Activated naive CD4-positive, alpha-beta T cell treated with anti-CD3 and anti-CD28 coated beads for 36 hours (primary cell): ENCODE data around the gene FOXL2. TPM values are rescaled to one million over a fixed set of nuclear protein-coding genes. Genes with fewer than 3 reads are reported as not detected.

Source experiments
- CTCF ChIA-PET: fragments of 350-600 bp; sonication (Branson Sonifier 250); formaldehyde crosslinking; loops from one replicate; lab custom pipeline; 2021; ENCODE audit warnings: antibody characterized with exemption; lab: Charles Lee
- DNase-seq: peaks from one replicate; pipeline ENCODE4 v3.0.0-alpha.2; 2020
- H3K27ac Mint-ChIP-seq: one replicate; pipeline ENCODE4 v1.8.0; 2021; ENCODE audit warnings: mild to moderate bottlenecking, mixed read lengths
- H3K27me3 Mint-ChIP-seq: one replicate; pipeline ENCODE4 v1.8.0; 2021; ENCODE audit warnings: low read depth, mixed read lengths
- H3K36me3 Mint-ChIP-seq: one replicate; pipeline ENCODE4 v1.8.0; 2021; ENCODE audit warnings: low read depth, mixed read lengths
- H3K4me1 Mint-ChIP-seq: one replicate; pipeline ENCODE4 v1.8.0; 2021; ENCODE audit warnings: low read depth, mixed read lengths
- H3K4me3 Mint-ChIP-seq: one replicate; pipeline ENCODE4 v1.8.0; 2021; ENCODE audit warnings: mild to moderate bottlenecking, moderate library complexity, mixed read lengths
- H3K9me3 Mint-ChIP-seq: one replicate; pipeline ENCODE4 v1.8.0; 2021; ENCODE audit warnings: mixed read lengths
- intact Hi-C: fragments of 100-400 bp; cut with micrococcal nuclease; formaldehyde crosslinking; loops from one replicate; pipeline ENCODE4 v1.15.1; 2023
- total RNA-seq, 2 experiments: library from RNA; stranded (reverse); gene quantifications; one replicate each; pipeline ENCODE4 v1.2.3, GENCODE V29; 2021

Gene FOXL2
- total RNA-seq = not detected

GRCh38 chr3:138946663-138947494 is at the start of gene FOXL2, which contains the start of gene FOXL2NB:
Gene FOXL2 (minus strand): TSS chr3:138947137. CDS start chr3:138946722, 415 bp downstream.
Gene FOXL2NB (plus strand): TSS chr3:138947217. CDS start chr3:138947365, 148 bp downstream.
- Mint-ChIP-seq H3K27ac (no peak within 1 kb of the TSS), H3K4me3 (peak within 1 kb of the TSS; percentile 67), H3K4me1 (peaks cover 32% of the 10 kb centered on the region), H3K9me3 (no peaks in the 10 kb centered on the region), H3K27me3 (peaks cover 79% of the 10 kb centered on the region), H3K36me3 (no peaks in the 10 kb centered on the region)
- intact Hi-C loops = loop anchor here (1.0 to 10.0 kb wide), 2 partner anchors 10 to 258 kb away; no protein-coding TSS in a partner anchor
- CTCF ChIA-PET = interaction anchor here (0.7 to 2.9 kb wide), 4 partner anchors 11 to 495 kb away, joined by 3 to 11 read pairs (median 3); no protein-coding TSS in a partner anchor
- no peak for DNase-seq

- H3K27me3 Mint-ChIP-seq = peaks cover 17% of the 10 kb centered on the region
- CTCF ChIA-PET = no interaction called here
- H3K27ac Mint-ChIP-seq = no peak overlapping the region
- DNase-seq = no peak
- no peak overlapping the region for H3K4me3 Mint-ChIP-seq
- no peaks in the 10 kb centered on the region for H3K4me1 Mint-ChIP-seq
- intact Hi-C loops = no loop called here
- H3K36me3 Mint-ChIP-seq = no peaks in the 10 kb centered on the region
- no peaks in the 10 kb centered on the region for H3K9me3 Mint-ChIP-seq
These were observed 48.8 kb upstream of the FOXL2 start for GRCh38 chr3:138995706-138996105.

- Mint-ChIP-seq H3K36me3 (no peaks in the 10 kb centered on the region), H3K27me3 (peaks cover 5% of the 10 kb centered on the region), H3K4me1 (no peaks in the 10 kb centered on the region), H3K27ac (no peak overlapping the region), H3K4me3 (no peak overlapping the region), H3K9me3 (no peaks in the 10 kb centered on the region)
- DNase-seq = no peak
- intact Hi-C loops = no loop called here
- CTCF ChIA-PET = interaction anchor here (0.8 kb wide), 1 partner anchor 8 kb away, joined by 5 read pairs; no protein-coding TSS in a partner anchor
These were observed 40.2 kb upstream of the FOXL2 start for GRCh38 chr3:138987181-138987580.

- Mint-ChIP-seq H3K4me3 (no peak overlapping the region), H3K27me3 (peaks cover 5% of the 10 kb centered on the region), H3K9me3 (no peaks in the 10 kb centered on the region), H3K27ac (no peak overlapping the region), H3K36me3 (no peaks in the 10 kb centered on the region), H3K4me1 (no peaks in the 10 kb centered on the region)
- no peak for DNase-seq
- CTCF ChIA-PET = no interaction called here
- intact Hi-C loops = no loop called here
These were observed 39.0 kb upstream of the FOXL2 start for GRCh38 chr3:138985932-138986331.

DNA sequence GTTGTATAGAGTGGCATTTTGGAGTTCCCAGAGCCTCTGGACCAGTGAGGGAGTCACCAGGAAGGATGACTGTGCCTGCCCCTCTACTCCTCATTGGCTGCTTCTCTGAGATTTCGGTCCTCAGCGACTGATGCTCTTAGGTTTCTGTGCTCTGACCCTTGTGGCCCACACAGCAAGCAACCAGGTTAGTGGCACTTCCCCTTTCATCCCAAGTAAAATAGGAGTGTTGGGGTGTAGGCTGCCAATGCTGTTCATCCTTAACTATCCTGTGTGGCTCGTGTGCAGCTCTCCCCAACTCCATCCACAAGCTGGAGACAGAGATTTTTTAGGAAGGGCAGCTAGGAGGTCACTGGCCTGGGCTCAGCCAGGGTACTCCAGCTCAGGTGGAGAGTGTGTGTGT is 37.9 kb upstream of the FOXL2 start:
- intact Hi-C loops = no loop called here
- no peak for DNase-seq
- Mint-ChIP-seq H3K27me3 (peaks cover 5% of the 10 kb centered on the region), H3K9me3 (no peaks in the 10 kb centered on the region), H3K4me3 (no peak overlapping the region), H3K4me1 (no peaks in the 10 kb centered on the region), H3K27ac (no peak overlapping the region), H3K36me3 (no peaks in the 10 kb centered on the region)
- CTCF ChIA-PET = interaction anchor here (0.8 kb wide), 1 partner anchor 49 kb away, joined by 3 read pairs; no protein-coding TSS in a partner anchor

DNA sequence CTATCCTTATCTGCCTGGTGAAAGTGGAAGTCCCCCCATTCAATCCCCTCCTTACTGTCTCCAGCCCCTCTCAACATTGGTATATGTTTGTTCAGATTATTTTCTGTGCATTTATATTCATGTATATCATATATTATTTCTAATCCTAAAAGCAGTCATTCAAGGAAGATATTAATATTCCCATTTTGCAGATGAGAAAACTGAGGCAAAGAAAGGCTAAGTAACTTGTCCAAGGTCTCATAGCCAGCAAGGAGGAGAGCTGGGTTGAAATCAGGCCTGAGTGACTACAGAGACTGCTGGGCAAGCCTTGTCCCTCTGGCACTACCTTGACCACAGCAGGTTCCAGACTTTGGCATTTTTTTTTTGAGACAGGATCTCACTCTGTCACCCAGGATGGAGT is 29.1 kb upstream of the FOXL2 start:
- H3K36me3 Mint-ChIP-seq = no peaks in the 10 kb centered on the region
- H3K27me3 Mint-ChIP-seq = peaks cover 8% of the 10 kb centered on the region
- H3K4me3 Mint-ChIP-seq = no peak overlapping the region
- CTCF ChIA-PET = interaction anchor here (0.7 kb wide), 1 partner anchor 324 kb away, joined by 3 read pairs; no protein-coding TSS in a partner anchor
- no peak overlapping the region for H3K27ac Mint-ChIP-seq
- H3K4me1 Mint-ChIP-seq = no peaks in the 10 kb centered on the region
- no peak for DNase-seq
- H3K9me3 Mint-ChIP-seq = no peaks in the 10 kb centered on the region
- intact Hi-C loops = no loop called here

DNA sequence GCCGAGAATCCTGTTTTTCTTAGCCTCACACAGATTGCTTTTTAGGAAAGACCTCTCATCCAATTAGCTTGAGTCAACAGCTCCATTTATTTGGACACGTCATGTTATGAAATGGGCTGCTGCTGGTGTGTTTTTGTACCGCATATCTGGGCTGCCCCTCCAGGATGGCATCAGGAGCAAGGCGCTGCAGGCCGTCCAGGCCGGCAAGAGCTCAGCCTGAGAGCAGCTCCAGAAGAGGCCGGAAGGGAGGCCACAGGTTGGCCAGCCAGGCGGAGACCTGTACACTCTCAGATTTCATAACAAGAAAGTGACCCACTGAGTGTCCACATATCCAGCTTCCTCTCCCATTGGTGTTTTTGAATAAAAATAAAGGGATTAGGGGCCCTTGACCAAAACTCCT is 28.4 kb upstream of the FOXL2 start:
- H3K9me3 Mint-ChIP-seq = no peaks in the 10 kb centered on the region
- intact Hi-C loops = no loop called here
- peaks cover 13% of the 10 kb centered on the region for H3K27me3 Mint-ChIP-seq
- CTCF ChIA-PET = interaction anchor here (0.7 kb wide), 1 partner anchor 39 kb away, joined by 3 read pairs; no protein-coding TSS in a partner anchor
- no peaks in the 10 kb centered on the region for H3K36me3 Mint-ChIP-seq
- H3K4me3 Mint-ChIP-seq = no peak overlapping the region
- no peak for DNase-seq
- H3K4me1 Mint-ChIP-seq = no peaks in the 10 kb centered on the region
- H3K27ac Mint-ChIP-seq = no peak overlapping the region

DNA sequence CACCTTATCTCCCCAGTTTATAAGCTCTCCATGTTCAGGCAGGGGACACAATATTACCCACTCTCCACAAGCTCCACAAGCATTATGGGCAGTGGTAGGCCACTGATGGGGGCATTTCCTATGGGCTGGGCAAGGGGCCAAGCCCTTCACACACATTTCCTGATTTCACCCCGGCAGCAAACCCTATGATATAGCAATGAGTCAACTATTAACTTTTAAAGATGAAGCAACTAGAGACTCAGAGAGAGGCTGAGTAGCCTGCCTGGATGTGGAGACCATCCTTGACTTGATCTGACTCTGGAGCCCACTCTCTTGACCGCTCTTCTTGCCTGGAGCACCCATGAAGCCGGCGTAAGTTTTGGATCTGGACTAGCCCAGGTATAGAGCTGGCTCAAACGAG is 27.5 kb upstream of the FOXL2 start:
- Mint-ChIP-seq H3K4me1 (no peaks in the 10 kb centered on the region), H3K4me3 (no peak overlapping the region), H3K27me3 (peaks cover 19% of the 10 kb centered on the region), H3K9me3 (no peaks in the 10 kb centered on the region), H3K36me3 (no peaks in the 10 kb centered on the region), H3K27ac (no peak overlapping the region)
- intact Hi-C loops = no loop called here
- no peak for DNase-seq
- CTCF ChIA-PET = no interaction called here

DNA sequence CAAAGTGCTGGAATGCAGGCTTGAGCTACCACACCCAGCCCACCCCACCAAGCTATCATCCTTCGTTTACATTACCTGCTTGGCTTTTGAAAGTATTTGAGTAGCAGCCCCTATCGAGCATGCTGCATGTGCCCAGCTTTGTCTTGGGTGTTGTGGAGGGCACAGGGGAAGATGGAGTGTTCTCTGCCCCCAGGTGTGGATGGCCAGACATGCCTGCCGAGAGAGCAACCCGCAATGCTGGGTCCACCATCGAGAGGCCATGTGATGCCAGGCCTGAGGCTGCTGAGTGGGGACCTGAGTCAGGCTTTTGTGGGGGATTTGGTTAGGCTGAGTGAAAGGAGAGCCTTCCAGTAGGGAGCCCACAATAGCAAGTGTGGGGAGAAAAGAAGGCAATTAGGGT is 26.0 kb upstream of the FOXL2 start:
- no peak overlapping the region for H3K27ac Mint-ChIP-seq
- no peak overlapping the region for H3K4me3 Mint-ChIP-seq
- no peaks in the 10 kb centered on the region for H3K36me3 Mint-ChIP-seq
- CTCF ChIA-PET = interaction anchor here (0.9 kb wide), 1 partner anchor 37 kb away, joined by 3 read pairs; no protein-coding TSS in a partner anchor
- no peaks in the 10 kb centered on the region for H3K4me1 Mint-ChIP-seq
- intact Hi-C loops = no loop called here
- DNase-seq = no peak
- H3K27me3 Mint-ChIP-seq = peaks cover 22% of the 10 kb centered on the region
- no peaks in the 10 kb centered on the region for H3K9me3 Mint-ChIP-seq

DNA sequence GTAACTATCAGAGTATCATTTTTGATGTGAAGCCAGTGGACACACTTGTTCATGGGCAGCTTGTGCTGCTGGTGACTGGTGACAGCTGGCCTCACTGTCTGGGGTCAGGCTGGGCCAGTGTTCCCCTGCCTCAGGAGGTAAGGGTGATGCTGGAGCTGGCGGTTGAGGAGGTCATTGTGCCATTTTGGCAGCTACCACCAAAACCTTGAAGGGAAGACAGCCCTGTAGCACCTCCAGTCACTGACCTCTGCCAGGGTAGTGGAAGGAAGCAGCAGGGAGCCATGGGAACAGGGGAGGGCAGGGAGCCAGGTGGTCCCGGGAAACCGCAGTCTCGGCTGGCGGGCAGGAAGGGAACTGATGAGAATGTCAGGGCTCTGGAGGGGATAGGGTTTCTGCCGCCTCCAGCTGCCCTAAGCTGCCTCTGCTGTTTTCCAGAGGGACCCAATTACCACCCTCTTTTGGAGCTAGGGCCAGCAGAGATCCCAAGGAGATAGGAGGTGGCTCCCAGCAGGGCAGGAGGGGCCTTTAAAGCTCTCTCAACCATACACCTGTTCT is 24.9 kb upstream of the FOXL2 start:
- no peak overlapping the region for H3K27ac Mint-ChIP-seq
- DNase-seq = no peak
- no peaks in the 10 kb centered on the region for H3K9me3 Mint-ChIP-seq
- no peak overlapping the region for H3K4me3 Mint-ChIP-seq
- H3K27me3 Mint-ChIP-seq = peaks cover 25% of the 10 kb centered on the region
- H3K4me1 Mint-ChIP-seq = no peaks in the 10 kb centered on the region
- no peaks in the 10 kb centered on the region for H3K36me3 Mint-ChIP-seq
- CTCF ChIA-PET = interaction anchor here (0.9 kb wide), 1 partner anchor 35 kb away, joined by 3 read pairs; no protein-coding TSS in a partner anchor
- intact Hi-C loops = no loop called here

DNA sequence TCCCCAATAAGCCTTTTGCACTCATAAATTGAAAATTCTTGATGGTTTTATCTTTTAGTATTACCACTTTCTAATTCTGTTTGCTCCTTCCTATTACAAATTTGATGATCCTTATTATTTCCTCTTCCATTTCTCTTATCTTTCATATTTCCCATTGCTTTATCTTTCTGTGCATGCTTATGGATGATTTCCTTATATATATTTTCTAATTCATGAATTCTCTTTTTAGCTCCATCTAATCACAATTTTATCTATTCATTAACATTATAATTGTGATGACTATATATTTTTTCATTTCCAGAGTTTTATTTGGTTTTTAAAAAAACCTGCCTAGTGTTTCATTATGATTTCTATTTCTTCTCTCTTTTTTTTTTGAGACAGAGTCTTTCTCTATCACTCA is 18.0 kb upstream of the FOXL2 start:
- H3K27ac Mint-ChIP-seq = no peak overlapping the region
- peaks cover 58% of the 10 kb centered on the region for H3K27me3 Mint-ChIP-seq
- H3K9me3 Mint-ChIP-seq = peaks cover 10% of the 10 kb centered on the region
- H3K4me3 Mint-ChIP-seq = no peak overlapping the region
- intact Hi-C loops = no loop called here
- no peak for DNase-seq
- peaks cover 12% of the 10 kb centered on the region for H3K4me1 Mint-ChIP-seq
- H3K36me3 Mint-ChIP-seq = no peaks in the 10 kb centered on the region
- CTCF ChIA-PET = interaction anchor here (0.6 to 1.0 kb wide), 2 partner anchors 29 to 41 kb away, joined by 3 read pairs; no protein-coding TSS in a partner anchor

DNA sequence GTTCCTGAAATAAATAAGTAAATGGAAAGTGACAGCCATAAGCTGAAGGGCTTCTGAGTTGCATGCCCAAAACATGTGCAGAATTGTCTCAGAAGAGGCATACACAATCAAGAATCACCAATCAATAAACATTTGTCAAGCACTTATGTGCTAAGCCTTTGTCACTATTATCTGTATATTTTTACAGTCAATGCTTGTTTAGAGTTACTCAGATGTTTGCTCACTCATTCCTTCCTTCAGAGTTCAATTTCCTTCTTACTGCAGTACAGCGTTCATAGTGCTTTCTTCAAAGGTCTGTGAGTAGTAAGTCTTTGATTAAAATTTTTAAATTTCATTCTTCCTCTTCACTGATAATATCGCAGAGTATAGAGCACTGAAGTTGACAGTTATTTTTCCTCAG is 17.3 kb upstream of the FOXL2 start:
- Mint-ChIP-seq H3K9me3 (peaks cover 10% of the 10 kb centered on the region), H3K36me3 (no peaks in the 10 kb centered on the region), H3K27me3 (peaks cover 56% of the 10 kb centered on the region), H3K27ac (no peak overlapping the region), H3K4me3 (no peak overlapping the region), H3K4me1 (peaks cover 12% of the 10 kb centered on the region)
- intact Hi-C loops = no loop called here
- CTCF ChIA-PET = interaction anchor here (0.6 to 1.0 kb wide), 2 partner anchors 28 to 41 kb away, joined by 3 read pairs; no protein-coding TSS in a partner anchor
- no peak for DNase-seq
